Adrenal gland (tissue), 12 donors: ENCODE measurements around the gene MYH6. TPM values are rescaled to one million over a fixed set of nuclear protein-coding genes. Genes with fewer than 3 reads are reported as not detected.
"Not testable (repeated sequence)": the region's sequence is repeated elsewhere in the genome, so short reads cannot be mapped to it uniquely, and the experiment has no call there.

Source experiments
- DNase-seq, 7 donors: peaks; one replicate each; pipeline ENCODE4 v3.0.0-alpha.2; 2019 to 2020
- H3K27ac ChIP-seq, 5 donors: fragments of 200-600 bp; sonication (generic) in 4 of 5; 1 replicate in 3 of 5; 2 replicates in 2 of 5; pipeline versions ENCODE4 v1.5.1 to v1.8.0; 2016 to 2020; ENCODE audit warnings: mild to moderate bottlenecking in 1 of 5
- H3K27me3 ChIP-seq: fragments of 200-600 bp; 2 replicates; pipeline ENCODE4 v1.8.0; 2021
- H3K36me3 ChIP-seq, 2 donors: fragments of 200-600 bp; replicated peaks in 1 of 2; 1 replicate in 1 of 2; 2 replicates in 1 of 2; pipeline versions ENCODE4 v1.5.1 to v1.8.0; 2018 to 2022
- H3K4me1 ChIP-seq, 2 donors: fragments of 200-600 bp; replicated peaks in 1 of 2; 1 replicate in 1 of 2; 2 replicates in 1 of 2; pipeline versions ENCODE4 v1.5.1 to v1.8.0; 2018 to 2021
- H3K4me3 ChIP-seq, 4 donors: fragments of 200-600 bp; sonication (generic) in 3 of 4; one replicate each; pipeline ENCODE4 v1.5.1; 2016 to 2018
- H3K9me3 ChIP-seq, 3 donors: fragments of 200-600 bp; sonication (generic) in 1 of 3; replicated peaks in 1 of 3; 1 replicate in 2 of 3; 2 replicates in 1 of 3; pipeline versions ENCODE4 v1.5.1 to v1.8.0; 2016 to 2021
- POLR2A ChIP-seq, 2 donors: fragments of 450-650 bp; IDR thresholded peaks; one replicate each; pipeline ENCODE4 v1.6.1; 2017; ENCODE audit warnings: antibody characterized with exemption in 2 of 2, mild to moderate bottlenecking in 2 of 2, moderate library complexity in 1 of 2
- WGBS, 4 donors: extraction: QIAGEN DNeasy Blood & Tissue Kit in 2 of 4; methylation state at CpG; one replicate each; pipeline versions ENCODE4 v1.1.5 to v1.1.7; 2013 to 2017; 5-methylcytosine and 5-hydroxymethylcytosine counted together
- intact Hi-C, 2 donors: fragments of 100-400 bp; cut with DNase I; formaldehyde crosslinking; loops; one replicate each; pipeline versions ENCODE4 v1.14.1 to v1.15.0; 2022 to 2023
- polyA plus RNA-seq, 3 donors: library from polyadenylated mRNA; stranded (reverse); fragments of 200-250 nt in 2 of 3; fragments of 350-450 nt in 1 of 3; fragmentation: Illumina TruSeq in 1 of 3; extraction: RNeasy Lipid Tissue Mini Kit (QIAGEN cat#74804) in 1 of 3; gene quantifications; one replicate each; pipeline ENCODE4 v1.2.3, GENCODE V29; 2013 to 2014
- total RNA-seq, 9 donors: library from RNA; depleted of rRNA in 4 of 9; stranded (reverse); fragments of >200 nt in 4 of 9; fragments of 120-200 nt in 1 of 9; fragmentation: NEBNext Ultra II Directional in 1 of 9; extraction: Animal tissue kit (Norgen Biotek cat#: 25700) in 1 of 9; gene quantifications; one replicate each; pipeline versions ENCODE4 v1.1.0 to v1.2.4, GENCODE V29; 2013 to 2023
- TF ChIP-seq, protein P1 (sequence below), 6 experiments: fragments of 450-650 bp in 4 of 6; fragments of 200-600 bp in 2 of 6; sonication (generic) in 1 of 6; IDR thresholded peaks; 1 replicate in 5 of 6; 2 replicates in 1 of 6; pipeline versions ENCODE4 v1.5.1 to v1.8.0; 2016 to 2021; ENCODE audit warnings: antibody characterized with exemption in 6 of 6, mild to moderate bottlenecking in 2 of 6, moderate library complexity in 1 of 6
- donor health status: healthy with polysubstance abuse.
- donor health status: Bipolar disorder and iron deficiency.
- donor health status: DM: yes; HTN: yes; CAD: no.
- donor health status: DM: no; HTN: no; CAD: no.
- donor health status: DM: no; HTN: no; CAD: no.
- donor health status: DM: yes; HTN: yes; CAD: no.

The MYH6 gene
- total and polyA plus RNA-seq, 12 donors: under 0.01 to 5.2 (median 0.27) TPM; not detected in 5

DNA sequence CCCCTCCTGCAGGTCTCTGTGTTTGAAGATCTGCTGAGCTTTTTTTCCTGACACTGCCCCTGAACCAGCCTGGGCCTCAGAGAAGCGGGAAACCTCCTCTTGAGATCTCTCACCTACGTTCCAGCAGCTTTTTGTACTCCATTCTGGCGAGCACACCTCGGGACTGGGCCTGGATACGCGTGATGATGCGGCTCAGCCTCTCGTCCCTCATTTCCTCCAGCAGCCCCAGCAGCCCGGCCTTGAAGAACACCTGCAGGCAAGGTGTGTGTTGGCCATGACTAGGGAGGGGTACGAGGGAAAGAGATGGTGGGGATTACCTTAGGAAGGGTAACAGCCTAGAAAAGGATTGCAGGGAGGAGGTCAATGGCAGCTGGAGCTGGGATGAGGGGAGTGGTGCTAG, 17.1 kb upstream of the MYH6 start:
- no peak overlapping the region for H3K4me3 ChIP-seq
- H3K36me3 ChIP-seq: no peaks in the 10 kb centered on the region
- no peaks in the 10 kb centered on the region for H3K9me3 ChIP-seq
- no peaks in the 10 kb centered on the region for H3K27me3 ChIP-seq
- no peak for TF ChIP-seq POLR2A (IDR thresholded peaks at IDR 0.05)
- TF ChIP-seq, protein P1, sequence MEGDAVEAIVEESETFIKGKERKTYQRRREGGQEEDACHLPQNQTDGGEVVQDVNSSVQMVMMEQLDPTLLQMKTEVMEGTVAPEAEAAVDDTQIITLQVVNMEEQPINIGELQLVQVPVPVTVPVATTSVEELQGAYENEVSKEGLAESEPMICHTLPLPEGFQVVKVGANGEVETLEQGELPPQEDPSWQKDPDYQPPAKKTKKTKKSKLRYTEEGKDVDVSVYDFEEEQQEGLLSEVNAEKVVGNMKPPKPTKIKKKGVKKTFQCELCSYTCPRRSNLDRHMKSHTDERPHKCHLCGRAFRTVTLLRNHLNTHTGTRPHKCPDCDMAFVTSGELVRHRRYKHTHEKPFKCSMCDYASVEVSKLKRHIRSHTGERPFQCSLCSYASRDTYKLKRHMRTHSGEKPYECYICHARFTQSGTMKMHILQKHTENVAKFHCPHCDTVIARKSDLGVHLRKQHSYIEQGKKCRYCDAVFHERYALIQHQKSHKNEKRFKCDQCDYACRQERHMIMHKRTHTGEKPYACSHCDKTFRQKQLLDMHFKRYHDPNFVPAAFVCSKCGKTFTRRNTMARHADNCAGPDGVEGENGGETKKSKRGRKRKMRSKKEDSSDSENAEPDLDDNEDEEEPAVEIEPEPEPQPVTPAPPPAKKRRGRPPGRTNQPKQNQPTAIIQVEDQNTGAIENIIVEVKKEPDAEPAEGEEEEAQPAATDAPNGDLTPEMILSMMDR (IDR thresholded peaks at IDR 0.05): no peak
- intact Hi-C loops: no loop called here
- no peaks in the 10 kb centered on the region for H3K4me1 ChIP-seq
- 81 to 84% (median 82%) methylated on average over 10 of the region's 10 CpGs for WGBS, 4 donors
- no peak for DNase-seq
- no peak overlapping the region for H3K27ac ChIP-seq

DNA sequence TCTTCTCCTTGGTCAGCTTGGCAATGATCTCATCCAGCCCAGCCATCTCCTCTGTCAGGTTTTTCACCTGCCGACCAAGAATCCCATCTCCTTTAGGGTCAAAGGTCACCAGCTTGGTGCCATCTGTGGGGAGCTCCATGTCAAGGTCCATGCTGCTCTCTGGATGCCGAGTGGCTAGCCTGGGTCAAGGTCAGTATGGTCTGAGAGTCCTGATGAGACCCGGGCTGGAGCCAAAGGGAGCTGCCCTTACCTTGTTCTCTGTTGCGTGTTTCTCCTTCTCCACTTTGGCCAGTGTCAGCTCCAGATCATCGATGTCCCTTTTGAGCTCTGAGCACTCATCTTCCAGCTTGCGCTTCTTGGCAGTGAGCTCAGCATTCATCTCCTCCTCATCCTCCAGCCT, 15.6 kb upstream of the MYH6 start:
- intact Hi-C loops: no loop called here
- Histone ChIP-seq H3K27me3 (no peaks in the 10 kb centered on the region), H3K9me3 (no peaks in the 10 kb centered on the region), H3K27ac (no peak overlapping the region), H3K4me1 (no peaks in the 10 kb centered on the region), H3K36me3 (no peaks in the 10 kb centered on the region), H3K4me3 (no peak overlapping the region)
- TF ChIP-seq, protein P1 (IDR thresholded peaks at IDR 0.05): no peak
- TF ChIP-seq POLR2A (IDR thresholded peaks at IDR 0.05): no peak
- DNase-seq: no peak
- WGBS, 4 donors: 76 to 88% (median 83%) methylated on average over 5 to 6 of the region's 6 CpGs

DNA sequence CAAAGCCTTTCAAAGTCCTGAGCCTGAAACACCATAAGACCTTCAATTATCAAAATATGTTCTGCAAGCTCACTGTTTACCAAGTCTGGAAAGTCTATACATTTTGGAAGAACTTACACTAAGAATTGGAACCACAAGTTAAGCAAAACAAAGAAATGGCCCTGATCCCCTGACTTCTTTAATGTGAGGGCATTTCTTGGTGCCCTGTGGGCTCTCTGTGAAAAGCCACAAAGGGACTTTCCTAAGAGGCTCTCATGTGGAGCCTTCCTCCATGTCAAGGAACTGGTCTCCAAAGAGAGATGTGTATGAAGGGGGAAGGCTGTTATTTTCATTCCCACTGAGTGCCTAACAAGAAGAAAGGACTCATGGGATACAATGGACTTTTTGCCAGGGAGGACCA, 13.5 kb upstream of the MYH6 start:
- no peaks in the 10 kb centered on the region for H3K4me1 ChIP-seq
- no peaks in the 10 kb centered on the region for H3K9me3 ChIP-seq
- intact Hi-C loops: no loop called here
- no peaks in the 10 kb centered on the region for H3K36me3 ChIP-seq
- no peaks in the 10 kb centered on the region for H3K27me3 ChIP-seq
- H3K4me3 ChIP-seq: no peak overlapping the region
- no peak overlapping the region for H3K27ac ChIP-seq
- TF ChIP-seq, protein P1 (IDR thresholded peaks at IDR 0.05): no peak
- TF ChIP-seq POLR2A (IDR thresholded peaks at IDR 0.05): no peak
- no peak for DNase-seq

DNA sequence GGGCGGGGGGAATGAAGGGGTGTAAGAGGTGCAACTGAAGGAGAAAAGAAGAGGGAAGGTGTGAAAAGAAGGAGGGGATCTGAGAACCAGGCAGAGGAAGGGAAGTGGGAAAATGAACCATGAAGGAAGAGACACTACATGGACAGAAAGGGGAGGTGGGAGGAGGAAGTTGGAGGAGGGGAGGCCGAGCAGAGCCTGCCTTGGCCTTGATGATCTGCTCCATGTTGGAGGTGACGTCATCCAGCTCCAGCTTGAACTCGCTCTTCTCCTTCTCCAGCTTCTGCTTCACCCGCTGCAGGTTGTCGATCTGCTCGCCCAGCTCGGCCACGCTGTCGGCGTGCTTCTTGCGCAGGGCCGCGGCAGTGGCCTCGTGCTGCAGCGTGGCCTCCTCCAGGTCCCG, 11.6 kb upstream of the MYH6 start:
- WGBS, 4 donors: 50 to 87% (median 55%) methylated on average over 2 to 4 of the region's 17 CpGs
- H3K36me3 ChIP-seq, DNase-seq, H3K27me3 ChIP-seq, H3K9me3 ChIP-seq, H3K4me3 ChIP-seq, intact Hi-C loops, H3K4me1 ChIP-seq, H3K27ac ChIP-seq: not testable (repeated sequence)

DNA sequence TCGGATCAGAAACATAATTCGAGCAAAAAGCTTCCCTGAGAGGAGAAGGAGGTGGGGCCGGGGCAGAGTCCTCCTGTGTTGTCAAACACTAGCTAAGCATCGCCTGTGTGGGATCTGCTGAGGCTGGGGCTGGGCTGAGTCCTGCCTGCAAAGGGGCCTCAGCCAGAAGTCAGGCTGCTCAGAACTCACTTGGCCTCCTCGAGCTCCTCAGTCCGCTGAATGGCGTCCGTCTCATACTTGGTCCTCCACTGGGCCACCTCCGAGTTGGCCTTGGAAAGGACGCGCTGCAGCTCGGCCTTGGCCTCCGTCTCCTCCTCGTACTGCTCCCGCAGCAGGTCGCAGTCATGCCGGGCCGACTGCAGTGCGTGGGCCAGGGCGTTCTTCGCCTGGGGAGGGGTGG, 9.9 kb upstream of the MYH6 start:
- DNase-seq: no peak
- H3K36me3 ChIP-seq: no peaks in the 10 kb centered on the region
- no peak overlapping the region for H3K27ac ChIP-seq
- H3K9me3 ChIP-seq: no peaks in the 10 kb centered on the region
- no peak for TF ChIP-seq POLR2A (IDR thresholded peaks at IDR 0.05)
- TF ChIP-seq, protein P1 (IDR thresholded peaks at IDR 0.05): no peak
- no peaks in the 10 kb centered on the region for H3K4me1 ChIP-seq
- intact Hi-C loops: no loop called here
- WGBS, 4 donors: 70 to 91% (median 78%) methylated on average over 7 to 21 of the region's 21 CpGs
- no peaks in the 10 kb centered on the region for H3K27me3 ChIP-seq
- no peak overlapping the region for H3K4me3 ChIP-seq

DNA sequence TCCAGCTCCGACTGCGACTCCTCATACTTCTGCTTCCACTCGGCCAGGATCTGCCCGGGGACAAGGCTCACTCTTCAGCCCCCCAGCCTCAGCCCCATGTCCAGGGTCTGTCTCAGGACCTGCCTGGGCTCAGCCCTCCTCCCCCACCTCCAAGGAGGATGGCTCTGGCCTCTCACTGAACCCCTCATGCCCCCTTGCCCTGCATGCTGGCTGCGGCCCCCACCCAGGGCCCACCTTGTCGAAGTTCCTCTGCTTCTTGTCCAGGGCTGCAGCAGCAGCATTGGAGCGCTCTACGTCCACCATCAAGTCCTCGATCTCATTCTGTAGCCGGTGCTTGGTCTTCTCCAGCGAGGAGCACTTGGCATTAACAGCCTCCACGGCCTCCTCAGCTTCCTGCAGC, 9.2 kb upstream of the MYH6 start:
- H3K4me3 ChIP-seq, DNase-seq, H3K4me1 ChIP-seq, intact Hi-C loops, H3K27me3 ChIP-seq, H3K27ac ChIP-seq, H3K36me3 ChIP-seq, H3K9me3 ChIP-seq: not testable (repeated sequence)
- WGBS, 4 donors: 84 to 92% (median 89%) methylated on average over 11 to 12 of the region's 12 CpGs
